ENCODE data around the gene CYGB.

The CYGB gene

DNA sequence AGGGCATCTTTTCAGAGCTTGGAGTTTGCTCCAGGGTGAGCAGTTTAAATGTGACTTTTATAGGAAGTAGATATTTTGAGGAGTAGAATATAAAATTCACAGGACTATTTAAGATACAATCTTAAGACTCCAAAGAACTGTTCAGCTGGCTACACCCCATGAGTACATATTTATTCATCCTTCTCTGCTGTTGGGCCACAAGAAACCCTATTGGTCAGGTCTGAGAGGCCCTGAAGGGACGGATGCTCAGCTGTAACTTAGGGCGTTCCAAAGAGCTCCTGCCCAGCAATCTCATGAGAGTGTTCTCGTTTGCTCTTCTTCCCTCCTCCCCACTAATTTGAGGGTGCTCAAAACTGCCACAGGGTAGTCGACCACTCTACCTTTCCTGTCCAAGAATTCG is 40.9 kb upstream of the CYGB start:
- no peak overlapping the region for H3K4me3 ChIP-seq (ENCODE audit: low read depth, low read length)
- POLR2A ChIA-PET = interaction anchor here (1.5 kb wide), 1 partner anchor 11 kb away, joined by 5 read pairs; no protein-coding TSS in a partner anchor
- H3K9me3 ChIP-seq (ENCODE audit: control insufficient read depth, insufficient read depth, low read depth, low read length) = no peaks in the 10 kb centered on the region
- no peaks in the 10 kb centered on the region; the same call in 1 of the 2 replicates for H3K4me1 ChIP-seq (ENCODE audit: control insufficient read depth, insufficient read depth, low read length)
- CTCF ChIA-PET = interaction anchor here (0.5 to 1.7 kb wide), 5 partner anchors 17 to 795 kb away, joined by 3 to 9 read pairs (median 4); no protein-coding TSS in a partner anchor
- H3K27ac ChIP-seq (ENCODE audit: extremely low read depth, low read depth, low read length) = no peak overlapping the region
- no peaks in the 10 kb centered on the region for H3K36me3 ChIP-seq (ENCODE audit: control insufficient read depth in 2 of 2, insufficient read depth in 1 of 2, low read length in 2 of 2)
- TF ChIP-seq ZNF140 (tag by site-specific recombination; IDR thresholded peaks at IDR 0.05) = no peak
- TF ChIP-seq, protein P1, sequence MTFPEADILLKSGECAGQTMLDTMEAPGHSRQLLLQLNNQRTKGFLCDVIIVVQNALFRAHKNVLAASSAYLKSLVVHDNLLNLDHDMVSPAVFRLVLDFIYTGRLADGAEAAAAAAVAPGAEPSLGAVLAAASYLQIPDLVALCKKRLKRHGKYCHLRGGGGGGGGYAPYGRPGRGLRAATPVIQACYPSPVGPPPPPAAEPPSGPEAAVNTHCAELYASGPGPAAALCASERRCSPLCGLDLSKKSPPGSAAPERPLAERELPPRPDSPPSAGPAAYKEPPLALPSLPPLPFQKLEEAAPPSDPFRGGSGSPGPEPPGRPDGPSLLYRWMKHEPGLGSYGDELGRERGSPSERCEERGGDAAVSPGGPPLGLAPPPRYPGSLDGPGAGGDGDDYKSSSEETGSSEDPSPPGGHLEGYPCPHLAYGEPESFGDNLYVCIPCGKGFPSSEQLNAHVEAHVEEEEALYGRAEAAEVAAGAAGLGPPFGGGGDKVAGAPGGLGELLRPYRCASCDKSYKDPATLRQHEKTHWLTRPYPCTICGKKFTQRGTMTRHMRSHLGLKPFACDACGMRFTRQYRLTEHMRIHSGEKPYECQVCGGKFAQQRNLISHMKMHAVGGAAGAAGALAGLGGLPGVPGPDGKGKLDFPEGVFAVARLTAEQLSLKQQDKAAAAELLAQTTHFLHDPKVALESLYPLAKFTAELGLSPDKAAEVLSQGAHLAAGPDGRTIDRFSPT (tag by site-specific recombination; IDR thresholded peaks at IDR 0.05) = no peak
- no peak for TF ChIP-seq ZFP37 (tag by site-specific recombination; IDR thresholded peaks at IDR 0.05)
- TF ChIP-seq ZNF132 (tag by site-specific recombination; IDR thresholded peaks at IDR 0.05; ENCODE audit: borderline replicate concordance) = no peak
- no peak for TF ChIP-seq ZNF530 (tag by site-specific recombination; IDR thresholded peaks at IDR 0.05; ENCODE audit: low read depth)
- TF ChIP-seq, protein P2, sequence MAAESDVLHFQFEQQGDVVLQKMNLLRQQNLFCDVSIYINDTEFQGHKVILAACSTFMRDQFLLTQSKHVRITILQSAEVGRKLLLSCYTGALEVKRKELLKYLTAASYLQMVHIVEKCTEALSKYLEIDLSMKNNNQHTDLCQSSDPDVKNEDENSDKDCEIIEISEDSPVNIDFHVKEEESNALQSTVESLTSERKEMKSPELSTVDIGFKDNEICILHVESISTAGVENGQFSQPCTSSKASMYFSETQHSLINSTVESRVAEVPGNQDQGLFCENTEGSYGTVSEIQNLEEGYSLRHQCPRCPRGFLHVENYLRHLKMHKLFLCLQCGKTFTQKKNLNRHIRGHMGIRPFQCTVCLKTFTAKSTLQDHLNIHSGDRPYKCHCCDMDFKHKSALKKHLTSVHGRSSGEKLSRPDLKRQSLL (tag by site-specific recombination; IDR thresholded peaks at IDR 0.05) = no peak
- TF ChIP-seq, protein P3, sequence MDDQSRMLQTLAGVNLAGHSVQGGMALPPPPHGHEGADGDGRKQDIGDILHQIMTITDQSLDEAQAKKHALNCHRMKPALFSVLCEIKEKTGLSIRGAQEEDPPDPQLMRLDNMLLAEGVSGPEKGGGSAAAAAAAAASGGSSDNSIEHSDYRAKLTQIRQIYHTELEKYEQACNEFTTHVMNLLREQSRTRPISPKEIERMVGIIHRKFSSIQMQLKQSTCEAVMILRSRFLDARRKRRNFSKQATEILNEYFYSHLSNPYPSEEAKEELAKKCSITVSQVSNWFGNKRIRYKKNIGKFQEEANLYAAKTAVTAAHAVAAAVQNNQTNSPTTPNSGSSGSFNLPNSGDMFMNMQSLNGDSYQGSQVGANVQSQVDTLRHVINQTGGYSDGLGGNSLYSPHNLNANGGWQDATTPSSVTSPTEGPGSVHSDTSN (CRISPR knock-in tag; IDR thresholded peaks at IDR 0.05) = no peak
- no peak for TF ChIP-seq ZFP41 (tag by site-specific recombination; IDR thresholded peaks at IDR 0.05; ENCODE audit: borderline replicate concordance)
- TF ChIP-seq, protein P4, sequence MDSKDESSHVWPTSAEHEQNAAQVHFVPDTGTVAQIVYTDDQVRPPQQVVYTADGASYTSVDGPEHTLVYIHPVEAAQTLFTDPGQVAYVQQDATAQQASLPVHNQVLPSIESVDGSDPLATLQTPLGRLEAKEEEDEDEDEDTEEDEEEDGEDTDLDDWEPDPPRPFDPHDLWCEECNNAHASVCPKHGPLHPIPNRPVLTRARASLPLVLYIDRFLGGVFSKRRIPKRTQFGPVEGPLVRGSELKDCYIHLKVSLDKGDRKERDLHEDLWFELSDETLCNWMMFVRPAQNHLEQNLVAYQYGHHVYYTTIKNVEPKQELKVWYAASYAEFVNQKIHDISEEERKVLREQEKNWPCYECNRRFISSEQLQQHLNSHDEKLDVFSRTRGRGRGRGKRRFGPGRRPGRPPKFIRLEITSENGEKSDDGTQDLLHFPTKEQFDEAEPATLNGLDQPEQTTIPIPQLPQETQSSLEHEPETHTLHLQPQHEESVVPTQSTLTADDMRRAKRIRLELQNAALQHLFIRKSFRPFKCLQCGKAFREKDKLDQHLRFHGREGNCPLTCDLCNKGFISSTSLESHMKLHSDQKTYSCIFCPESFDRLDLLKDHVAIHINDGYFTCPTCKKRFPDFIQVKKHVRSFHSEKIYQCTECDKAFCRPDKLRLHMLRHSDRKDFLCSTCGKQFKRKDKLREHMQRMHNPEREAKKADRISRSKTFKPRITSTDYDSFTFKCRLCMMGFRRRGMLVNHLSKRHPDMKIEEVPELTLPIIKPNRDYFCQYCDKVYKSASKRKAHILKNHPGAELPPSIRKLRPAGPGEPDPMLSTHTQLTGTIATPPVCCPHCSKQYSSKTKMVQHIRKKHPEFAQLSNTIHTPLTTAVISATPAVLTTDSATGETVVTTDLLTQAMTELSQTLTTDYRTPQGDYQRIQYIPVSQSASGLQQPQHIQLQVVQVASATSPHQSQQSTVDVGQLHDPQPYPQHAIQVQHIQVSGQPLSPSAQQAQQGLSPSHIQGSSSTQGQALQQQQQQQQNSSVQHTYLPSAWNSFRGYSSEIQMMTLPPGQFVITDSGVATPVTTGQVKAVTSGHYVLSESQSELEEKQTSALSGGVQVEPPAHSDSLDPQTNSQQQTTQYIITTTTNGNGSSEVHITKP (tag by site-specific recombination; IDR thresholded peaks at IDR 0.05) = no peak
- no peak for TF ChIP-seq ZIC2 (tag by site-specific recombination; IDR thresholded peaks at IDR 0.05)
- TF ChIP-seq SP7 (tag by site-specific recombination; IDR thresholded peaks at IDR 0.05) = no peak
- TF ChIP-seq, protein P5, sequence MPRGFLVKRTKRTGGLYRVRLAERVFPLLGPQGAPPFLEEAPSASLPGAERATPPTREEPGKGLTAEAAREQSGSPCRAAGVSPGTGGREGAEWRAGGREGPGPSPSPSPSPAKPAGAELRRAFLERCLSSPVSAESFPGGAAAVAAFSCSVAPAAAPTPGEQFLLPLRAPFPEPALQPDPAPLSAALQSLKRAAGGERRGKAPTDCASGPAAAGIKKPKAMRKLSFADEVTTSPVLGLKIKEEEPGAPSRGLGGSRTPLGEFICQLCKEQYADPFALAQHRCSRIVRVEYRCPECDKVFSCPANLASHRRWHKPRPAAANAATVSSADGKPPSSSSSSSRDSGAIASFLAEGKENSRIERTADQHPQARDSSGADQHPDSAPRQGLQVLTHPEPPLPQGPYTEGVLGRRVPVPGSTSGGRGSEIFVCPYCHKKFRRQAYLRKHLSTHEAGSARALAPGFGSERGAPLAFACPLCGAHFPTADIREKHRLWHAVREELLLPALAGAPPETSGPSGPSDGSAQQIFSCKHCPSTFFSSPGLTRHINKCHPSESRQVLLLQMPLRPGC (tag by site-specific recombination; IDR thresholded peaks at IDR 0.05) = no peak
- TF ChIP-seq ZBTB20 (tag by site-specific recombination; IDR thresholded peaks at IDR 0.05) = no peak
- TF ChIP-seq ZNF555 (tag by site-specific recombination; conservative IDR thresholded peaks at IDR 0.05) = no peak
- TF ChIP-seq, protein P6, sequence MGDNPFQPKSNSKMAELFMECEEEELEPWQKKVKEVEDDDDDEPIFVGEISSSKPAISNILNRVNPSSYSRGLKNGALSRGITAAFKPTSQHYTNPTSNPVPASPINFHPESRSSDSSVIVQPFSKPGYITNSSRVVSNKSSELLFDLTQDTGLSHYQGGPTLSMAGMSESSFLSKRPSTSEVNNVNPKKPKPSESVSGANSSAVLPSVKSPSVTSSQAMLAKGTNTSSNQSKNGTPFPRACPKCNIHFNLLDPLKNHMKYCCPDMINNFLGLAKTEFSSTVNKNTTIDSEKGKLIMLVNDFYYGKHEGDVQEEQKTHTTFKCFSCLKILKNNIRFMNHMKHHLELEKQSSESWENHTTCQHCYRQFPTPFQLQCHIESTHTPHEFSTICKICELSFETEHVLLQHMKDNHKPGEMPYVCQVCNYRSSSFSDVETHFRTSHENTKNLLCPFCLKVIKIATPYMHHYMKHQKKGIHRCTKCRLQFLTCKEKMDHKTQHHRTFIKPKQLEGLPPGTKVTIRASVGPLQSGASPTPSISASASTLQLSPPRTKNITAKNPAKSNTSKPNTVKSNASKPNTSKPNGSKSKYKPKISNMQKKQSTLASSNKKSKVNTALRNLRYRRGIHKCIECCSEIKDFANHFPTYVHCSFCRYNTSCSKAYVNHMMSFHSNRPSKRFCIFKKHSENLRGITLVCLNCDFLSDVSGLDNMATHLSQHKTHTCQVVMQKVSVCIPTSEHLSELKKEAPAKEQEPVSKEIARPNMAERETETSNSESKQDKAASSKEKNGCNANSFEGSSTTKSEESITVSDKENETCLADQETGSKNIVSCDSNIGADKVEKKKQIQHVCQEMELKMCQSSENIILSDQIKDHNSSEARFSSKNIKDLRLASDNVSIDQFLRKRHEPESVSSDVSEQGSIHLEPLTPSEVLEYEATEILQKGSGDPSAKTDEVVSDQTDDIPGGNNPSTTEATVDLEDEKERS (tag by site-specific recombination; IDR thresholded peaks at IDR 0.05) = no peak
- TF ChIP-seq, protein P7, sequence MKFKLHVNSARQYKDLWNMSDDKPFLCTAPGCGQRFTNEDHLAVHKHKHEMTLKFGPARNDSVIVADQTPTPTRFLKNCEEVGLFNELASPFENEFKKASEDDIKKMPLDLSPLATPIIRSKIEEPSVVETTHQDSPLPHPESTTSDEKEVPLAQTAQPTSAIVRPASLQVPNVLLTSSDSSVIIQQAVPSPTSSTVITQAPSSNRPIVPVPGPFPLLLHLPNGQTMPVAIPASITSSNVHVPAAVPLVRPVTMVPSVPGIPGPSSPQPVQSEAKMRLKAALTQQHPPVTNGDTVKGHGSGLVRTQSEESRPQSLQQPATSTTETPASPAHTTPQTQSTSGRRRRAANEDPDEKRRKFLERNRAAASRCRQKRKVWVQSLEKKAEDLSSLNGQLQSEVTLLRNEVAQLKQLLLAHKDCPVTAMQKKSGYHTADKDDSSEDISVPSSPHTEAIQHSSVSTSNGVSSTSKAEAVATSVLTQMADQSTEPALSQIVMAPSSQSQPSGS (tag by site-specific recombination; IDR thresholded peaks at IDR 0.05; ENCODE audit: low read depth) = no peak
- TF ChIP-seq, protein P8, sequence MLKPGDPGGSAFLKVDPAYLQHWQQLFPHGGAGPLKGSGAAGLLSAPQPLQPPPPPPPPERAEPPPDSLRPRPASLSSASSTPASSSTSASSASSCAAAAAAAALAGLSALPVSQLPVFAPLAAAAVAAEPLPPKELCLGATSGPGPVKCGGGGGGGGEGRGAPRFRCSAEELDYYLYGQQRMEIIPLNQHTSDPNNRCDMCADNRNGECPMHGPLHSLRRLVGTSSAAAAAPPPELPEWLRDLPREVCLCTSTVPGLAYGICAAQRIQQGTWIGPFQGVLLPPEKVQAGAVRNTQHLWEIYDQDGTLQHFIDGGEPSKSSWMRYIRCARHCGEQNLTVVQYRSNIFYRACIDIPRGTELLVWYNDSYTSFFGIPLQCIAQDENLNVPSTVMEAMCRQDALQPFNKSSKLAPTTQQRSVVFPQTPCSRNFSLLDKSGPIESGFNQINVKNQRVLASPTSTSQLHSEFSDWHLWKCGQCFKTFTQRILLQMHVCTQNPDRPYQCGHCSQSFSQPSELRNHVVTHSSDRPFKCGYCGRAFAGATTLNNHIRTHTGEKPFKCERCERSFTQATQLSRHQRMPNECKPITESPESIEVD (tag by site-specific recombination; IDR thresholded peaks at IDR 0.05) = no peak
- TF ChIP-seq, protein P9, sequence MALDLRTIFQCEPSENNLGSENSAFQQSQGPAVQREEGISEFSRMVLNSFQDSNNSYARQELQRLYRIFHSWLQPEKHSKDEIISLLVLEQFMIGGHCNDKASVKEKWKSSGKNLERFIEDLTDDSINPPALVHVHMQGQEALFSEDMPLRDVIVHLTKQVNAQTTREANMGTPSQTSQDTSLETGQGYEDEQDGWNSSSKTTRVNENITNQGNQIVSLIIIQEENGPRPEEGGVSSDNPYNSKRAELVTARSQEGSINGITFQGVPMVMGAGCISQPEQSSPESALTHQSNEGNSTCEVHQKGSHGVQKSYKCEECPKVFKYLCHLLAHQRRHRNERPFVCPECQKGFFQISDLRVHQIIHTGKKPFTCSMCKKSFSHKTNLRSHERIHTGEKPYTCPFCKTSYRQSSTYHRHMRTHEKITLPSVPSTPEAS (tag by site-specific recombination; IDR thresholded peaks at IDR 0.05) = no peak
